ENCODE results near the gene ACSS3.
"Not testable (repeated sequence)": the region's sequence is repeated elsewhere in the genome, so short reads cannot be mapped to it uniquely, and the experiment has no call there.

ACSS3 gene
- total RNA-seq: 0 to 0.12 (median 0) reads per million in 4 donors

GRCh38 chr12:81077686-81078441 lies at the start of gene ACSS3:
ACSS3 (plus strand) TSS chr12:81078079; CDS start chr12:81078121, 42 bp downstream.
- DNase-seq: no peak

GRCh38 chr12:81034926-81035325 lies 43.0 kb upstream of the ACSS3 start:
- no peak for DNase-seq

GRCh38 chr12:81039231-81039630 lies 38.6 kb upstream of the ACSS3 start:
- DNase-seq: no peak

GRCh38 chr12:81043979-81044740 lies 33.7 kb upstream of the ACSS3 start:
- DNase-seq: no peak

- DNase-seq: not testable (repeated sequence)
Observed at GRCh38 chr12:81064971-81065370, 12.9 kb upstream of the ACSS3 start.

GRCh38 chr12:81070846-81071245 lies 7.0 kb upstream of the ACSS3 start:
- DNase-seq: no peak

GRCh38 chr12:81075539-81075938 lies 2.3 kb upstream of the ACSS3 start:
- DNase-seq: no peak

GRCh38 chr12:81077329-81077685 lies 572 bp upstream of the ACSS3 start:
- DNase-seq: no peak

- no peak for DNase-seq
Observed at GRCh38 chr12:81078469-81079196, 754 bp downstream of the ACSS3 start.

- no peak for DNase-seq
Observed at GRCh38 chr12:81079280-81080076, 1.6 kb downstream of the ACSS3 start.

GRCh38 chr12:81080431-81080983 lies 2.6 kb downstream of the ACSS3 start:
- DNase-seq: no peak

GRCh38 chr12:81081726-81082125 lies 3.8 kb downstream of the ACSS3 start:
- no peak for DNase-seq

- DNase-seq: no peak
Observed at GRCh38 chr12:81083018-81083417, 5.1 kb downstream of the ACSS3 start.

- DNase-seq: no peak
Observed at GRCh38 chr12:81083906-81084513, 6.1 kb downstream of the ACSS3 start.

GRCh38 chr12:81084811-81085350 lies 7.0 kb downstream of the ACSS3 start:
- no peak for DNase-seq

GRCh38 chr12:81085832-81086231 lies 8.0 kb downstream of the ACSS3 start:
- no peak for DNase-seq

- no peak for DNase-seq
Observed at GRCh38 chr12:81086342-81086741, 8.5 kb downstream of the ACSS3 start.

GRCh38 chr12:81088221-81088620 lies 10.3 kb downstream of the ACSS3 start:
- no peak for DNase-seq

- DNase-seq: no peak
Observed at GRCh38 chr12:81089412-81089811, 11.5 kb downstream of the ACSS3 start.

GRCh38 chr12:81092053-81092452 lies 14.2 kb downstream of the ACSS3 start:
- no peak for DNase-seq

GRCh38 chr12:81094718-81095360 lies 17.0 kb downstream of the ACSS3 start:
- no peak for DNase-seq
